Activated T-helper 1 cell treated with anti-CD3 and anti-CD28 coated beads, Interleukin-12 subunit alpha, Interleukin-12 subunit beta, Interleukin-2, Interleukin-4 antibody, amounts not matched to agents 30 ng/mL and 10 ng/mL and 1 ng/mL, durations not matched to agents 14 hours and 24 hours and 36 hours (primary cell): ENCODE results near the gene TMEM196. TPM values are rescaled to one million over a fixed set of nuclear protein-coding genes. Genes with fewer than 3 reads are reported as not detected.

Experiments used
- DNase-seq: peaks from one replicate; pipeline ENCODE4 v3.0.0; 2021; ENCODE audit warnings: low spot score
- H3K27ac Mint-ChIP-seq: one replicate; pipeline ENCODE4 v1.8.0; 2021; ENCODE audit warnings: mild to moderate bottlenecking, mixed read lengths
- H3K27me3 Mint-ChIP-seq: one replicate; pipeline ENCODE4 v1.8.0; 2022; ENCODE audit warnings: mild to moderate bottlenecking, moderate library complexity, mixed read lengths; ENCODE audit not compliant: insufficient read depth
- H3K36me3 Mint-ChIP-seq: one replicate; pipeline ENCODE4 v1.8.0; 2021; ENCODE audit warnings: low read depth, mixed read lengths
- H3K4me1 Mint-ChIP-seq: one replicate; pipeline ENCODE4 v1.8.0; 2021; ENCODE audit warnings: low read depth, mixed read lengths
- H3K4me3 Mint-ChIP-seq: one replicate; pipeline ENCODE4 v1.8.0; 2021; ENCODE audit warnings: mild to moderate bottlenecking, moderate library complexity, mixed read lengths
- H3K9me3 Mint-ChIP-seq: one replicate; pipeline ENCODE4 v1.8.0; 2021; ENCODE audit warnings: mixed read lengths
- intact Hi-C: fragments of 100-400 bp; cut with micrococcal nuclease; formaldehyde crosslinking; loops from one replicate; pipeline ENCODE4 v1.15.1; 2024
- total RNA-seq: library from RNA; stranded (reverse); gene quantifications from 2 replicates; pipeline ENCODE4 v1.2.3, GENCODE V29; 2022

TMEM196 gene
- not detected in 2 replicates for total RNA-seq

DNA sequence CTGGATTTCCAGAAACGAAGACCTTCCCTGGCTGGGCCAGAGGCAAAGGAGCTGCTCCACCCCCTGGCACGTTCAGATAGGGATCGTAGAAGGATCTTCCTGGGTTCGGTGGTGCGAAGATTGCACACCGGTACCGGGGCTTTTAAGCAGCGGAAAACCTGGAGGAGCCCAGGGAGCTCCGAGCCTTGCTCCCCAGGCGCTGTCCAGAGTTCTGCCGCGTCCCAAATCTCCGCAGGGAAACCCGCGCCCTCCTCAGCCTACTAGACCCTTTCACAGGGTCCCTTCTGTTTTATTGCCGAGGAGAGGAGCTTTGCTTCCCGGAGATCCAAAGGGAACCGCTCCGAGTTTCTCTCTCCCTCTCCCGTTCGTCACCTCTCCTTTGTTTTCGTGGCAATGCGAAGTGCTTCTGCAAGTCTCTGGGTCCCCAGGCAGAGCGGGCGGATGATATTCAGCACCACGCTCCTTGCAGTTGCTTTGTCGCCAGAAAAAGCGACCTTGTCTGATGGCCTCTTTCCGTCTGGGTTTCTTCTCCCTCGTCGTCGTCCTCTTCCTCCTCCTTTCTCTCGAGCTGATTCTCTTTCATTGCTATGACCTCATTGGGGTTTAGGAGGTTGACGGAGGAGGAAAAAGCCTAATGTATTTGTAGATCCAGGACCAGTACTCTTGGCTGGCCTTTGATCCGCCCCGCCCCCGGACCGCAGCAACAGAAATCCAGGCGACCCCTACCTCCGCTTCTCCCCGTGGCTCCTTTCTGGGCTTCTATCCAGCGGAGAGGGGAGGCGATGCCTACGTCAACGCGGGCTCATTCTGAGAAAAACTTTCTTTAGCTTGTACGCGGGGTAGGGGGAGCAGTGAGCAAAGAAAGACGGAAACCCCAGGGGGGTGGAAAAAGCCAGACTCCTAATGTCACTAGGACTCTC, at the start of gene TMEM196:
TSS of gene TMEM196 (minus strand) at position 777 of the 920 bp plus-strand sequence. CDS start 921 bp downstream, outside the sequence.
- H3K36me3 Mint-ChIP-seq = no peaks in the 10 kb centered on the region
- no peaks in the 10 kb centered on the region for H3K4me1 Mint-ChIP-seq
- no peak for DNase-seq
- H3K4me3 Mint-ChIP-seq = no peak within 1 kb of the TSS
- no peaks in the 10 kb centered on the region for H3K9me3 Mint-ChIP-seq
- H3K27ac Mint-ChIP-seq = no peak within 1 kb of the TSS
- H3K27me3 Mint-ChIP-seq = peaks cover 26% of the 10 kb centered on the region
- intact Hi-C loops = no loop called here

DNA sequence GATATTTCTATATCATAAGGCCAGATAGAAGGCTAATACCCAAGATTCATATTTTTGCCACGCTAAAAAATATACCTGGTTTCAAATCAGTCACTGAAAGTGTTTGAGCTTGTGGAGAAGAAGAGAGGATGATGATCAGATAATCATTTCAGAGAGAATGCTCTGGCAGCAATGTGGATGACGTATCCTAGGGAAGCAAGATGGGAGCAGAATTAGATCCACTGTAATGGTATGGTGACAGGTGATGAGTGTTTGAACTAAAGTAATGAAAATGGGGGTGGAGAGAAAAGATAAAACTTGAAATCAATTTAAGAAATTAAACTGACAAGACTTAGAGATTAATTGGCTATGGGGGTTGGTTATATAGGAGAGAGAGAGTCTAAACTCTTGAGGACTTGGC, 42.7 kb upstream of the TMEM196 start:
- Mint-ChIP-seq H3K4me3 (no peak overlapping the region), H3K27me3 (no peaks in the 10 kb centered on the region), H3K36me3 (no peaks in the 10 kb centered on the region), H3K4me1 (no peaks in the 10 kb centered on the region), H3K9me3 (no peaks in the 10 kb centered on the region), H3K27ac (no peak overlapping the region)
- intact Hi-C loops = no loop called here
- DNase-seq = no peak

DNA sequence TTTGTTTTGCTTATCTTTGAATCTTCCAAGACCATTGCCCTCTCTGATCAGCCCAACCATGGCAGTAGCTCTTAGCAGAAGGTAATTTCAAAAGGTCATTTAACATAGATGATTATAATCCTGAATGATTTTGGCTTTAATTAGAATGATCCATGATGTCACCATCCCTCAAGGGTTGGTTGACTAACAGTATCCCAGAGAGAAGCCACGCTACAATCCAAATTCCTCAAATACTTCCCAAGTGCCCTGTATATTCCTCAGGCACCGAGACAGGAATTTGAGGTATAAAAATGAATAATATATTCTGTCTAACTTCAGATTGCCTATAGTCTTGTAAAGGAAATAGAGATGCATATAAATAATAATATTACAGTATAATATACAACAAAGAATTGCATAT, 42.1 kb upstream of the TMEM196 start:
- intact Hi-C loops = no loop called here
- Mint-ChIP-seq H3K9me3 (no peaks in the 10 kb centered on the region), H3K4me3 (no peak overlapping the region), H3K36me3 (no peaks in the 10 kb centered on the region), H3K4me1 (no peaks in the 10 kb centered on the region), H3K27ac (no peak overlapping the region), H3K27me3 (no peaks in the 10 kb centered on the region)
- DNase-seq = no peak

DNA sequence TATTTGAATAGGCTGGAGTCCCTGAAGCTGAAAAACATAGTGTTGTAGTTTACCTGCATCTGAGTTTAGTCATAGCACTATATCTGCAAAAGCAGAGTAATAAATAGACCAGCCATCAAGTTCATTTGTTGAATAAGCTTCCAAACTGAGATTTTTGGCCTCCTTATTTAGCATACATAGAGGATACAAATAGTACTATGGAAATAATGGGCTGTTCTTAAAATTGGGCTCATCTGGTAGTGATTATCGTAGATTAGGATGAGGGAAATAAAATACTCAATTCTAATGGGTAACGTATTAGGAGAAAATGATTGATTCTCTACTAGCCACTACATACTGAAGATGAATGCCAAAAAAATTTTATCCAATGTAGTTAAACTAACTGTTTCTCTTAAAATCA, 41.4 kb upstream of the TMEM196 start:
- intact Hi-C loops = no loop called here
- H3K36me3 Mint-ChIP-seq = no peaks in the 10 kb centered on the region

DNA sequence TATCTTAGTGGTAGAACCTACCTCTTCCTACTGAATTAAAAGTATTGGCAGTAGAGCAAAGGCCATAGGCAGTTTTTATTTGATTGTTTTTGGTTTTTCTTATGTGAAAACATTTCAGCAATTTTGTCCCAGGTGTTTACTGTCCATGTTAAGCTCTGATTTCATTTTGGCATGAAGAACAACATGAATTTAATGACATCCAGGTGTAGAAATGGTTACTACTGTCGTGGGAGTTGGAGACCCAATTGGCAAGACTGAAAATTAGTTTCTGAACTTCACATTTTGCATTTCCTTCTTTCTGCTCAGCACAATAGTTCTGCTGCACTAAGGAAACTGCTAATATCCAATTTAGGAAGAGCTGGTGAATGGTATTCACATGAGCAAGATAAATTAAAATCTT, 38.0 kb upstream of the TMEM196 start:
- no peaks in the 10 kb centered on the region for H3K27me3 Mint-ChIP-seq
- H3K4me1 Mint-ChIP-seq = no peaks in the 10 kb centered on the region
- intact Hi-C loops = no loop called here
- no peaks in the 10 kb centered on the region for H3K9me3 Mint-ChIP-seq
- H3K4me3 Mint-ChIP-seq = no peak overlapping the region
- no peak for DNase-seq
- H3K36me3 Mint-ChIP-seq = no peaks in the 10 kb centered on the region
- H3K27ac Mint-ChIP-seq = no peak overlapping the region

More for the DNA sequence above, 41.4 kb upstream of the TMEM196 start:
- no peak for DNase-seq
- Mint-ChIP-seq H3K9me3 (no peaks in the 10 kb centered on the region), H3K27ac (no peak overlapping the region), H3K4me3 (no peak overlapping the region), H3K4me1 (no peaks in the 10 kb centered on the region), H3K27me3 (no peaks in the 10 kb centered on the region)

DNA sequence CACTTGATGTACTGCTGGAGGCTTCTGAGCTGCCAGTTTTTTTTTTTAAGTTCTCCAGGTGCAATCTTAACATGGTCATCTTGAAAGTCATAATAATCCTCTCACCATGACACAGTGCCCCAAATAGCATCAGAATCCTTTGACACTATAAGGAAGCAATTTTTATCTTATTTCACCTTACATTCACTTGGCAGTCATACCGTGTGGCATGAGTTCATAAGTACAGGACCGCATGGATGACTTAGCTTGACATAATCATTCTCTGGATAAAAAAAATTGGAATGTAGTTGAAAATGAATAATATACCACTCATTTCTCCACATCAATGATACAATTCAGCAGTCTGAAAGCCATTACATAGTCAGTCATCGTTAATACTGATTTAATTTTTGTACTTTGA, 25.6 kb upstream of the TMEM196 start:
- Mint-ChIP-seq H3K9me3 (no peaks in the 10 kb centered on the region), H3K27me3 (no peaks in the 10 kb centered on the region), H3K27ac (no peak overlapping the region), H3K36me3 (no peaks in the 10 kb centered on the region), H3K4me3 (no peak overlapping the region), H3K4me1 (no peaks in the 10 kb centered on the region)
- intact Hi-C loops = no loop called here
- DNase-seq = no peak

DNA sequence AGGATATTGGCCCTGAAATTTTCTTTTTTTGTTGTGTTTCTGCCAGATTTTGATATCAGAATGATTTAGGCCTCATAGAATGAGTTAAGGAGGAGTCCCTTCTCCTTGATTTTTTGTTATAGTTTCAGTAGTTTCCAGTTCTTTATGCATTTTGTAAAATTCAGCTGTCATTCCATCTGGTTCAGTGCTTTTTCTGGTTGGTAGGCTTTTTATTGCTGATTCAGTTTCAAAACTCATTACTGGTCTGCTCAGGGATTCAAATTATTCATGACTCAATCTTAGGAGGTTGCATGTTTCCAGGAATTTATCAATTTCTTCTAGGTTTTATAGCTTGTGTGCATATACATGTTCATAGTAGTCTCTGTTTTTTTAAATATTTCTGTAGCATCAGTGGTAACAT, 10.1 kb upstream of the TMEM196 start:
- Mint-ChIP-seq H3K27me3 (no peaks in the 10 kb centered on the region), H3K4me1 (no peaks in the 10 kb centered on the region), H3K9me3 (no peaks in the 10 kb centered on the region), H3K27ac (no peak overlapping the region), H3K4me3 (no peak overlapping the region), H3K36me3 (no peaks in the 10 kb centered on the region)
- DNase-seq = no peak
- intact Hi-C loops = no loop called here

DNA sequence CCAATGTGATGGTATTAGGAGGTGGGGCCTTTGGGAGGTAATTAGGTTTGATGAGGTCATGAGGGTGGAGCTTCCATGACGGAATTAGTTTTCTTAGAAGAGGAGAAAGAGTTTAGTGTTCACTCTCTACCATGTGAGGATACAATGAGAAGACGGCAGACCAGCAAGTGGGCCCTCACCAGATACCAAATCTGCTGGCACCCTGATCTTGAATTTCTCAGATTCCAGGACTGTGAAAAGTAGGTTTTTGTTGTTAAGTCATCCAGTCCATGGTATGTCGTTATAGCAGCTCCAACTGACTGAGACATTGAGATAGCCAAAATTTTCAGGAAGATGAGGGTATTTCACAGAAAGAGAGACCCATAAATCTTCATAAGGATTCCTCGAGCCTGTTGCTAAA, 3.6 kb upstream of the TMEM196 start:
- DNase-seq = no peak
- H3K27ac Mint-ChIP-seq = no peak overlapping the region
- intact Hi-C loops = no loop called here
- H3K4me3 Mint-ChIP-seq = no peak overlapping the region
- H3K4me1 Mint-ChIP-seq = no peaks in the 10 kb centered on the region
- peaks cover 18% of the 10 kb centered on the region for H3K27me3 Mint-ChIP-seq
- no peaks in the 10 kb centered on the region for H3K36me3 Mint-ChIP-seq
- H3K9me3 Mint-ChIP-seq = no peaks in the 10 kb centered on the region

DNA sequence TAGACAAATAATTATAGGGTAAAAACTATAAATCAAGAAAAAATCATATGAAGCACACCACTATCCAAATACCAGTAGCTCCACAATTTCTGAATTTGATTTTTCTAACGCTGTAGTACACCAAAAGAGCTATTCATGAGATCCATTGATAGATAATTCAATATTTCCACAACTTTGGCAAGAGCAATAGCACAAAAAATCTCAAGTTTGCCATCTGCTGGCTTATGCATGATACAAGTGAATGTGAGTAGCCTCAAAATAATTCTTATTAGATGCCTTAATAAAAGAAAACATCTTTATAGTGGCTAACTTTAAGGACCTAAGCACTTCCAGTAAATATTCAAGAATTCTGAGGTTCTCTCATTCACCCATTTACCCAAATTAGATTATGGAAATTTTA, 2.2 kb upstream of the TMEM196 start:
- H3K27ac Mint-ChIP-seq = no peak overlapping the region
- DNase-seq = no peak
- H3K27me3 Mint-ChIP-seq = peaks cover 26% of the 10 kb centered on the region
- no peaks in the 10 kb centered on the region for H3K4me1 Mint-ChIP-seq
- no peaks in the 10 kb centered on the region for H3K9me3 Mint-ChIP-seq
- H3K4me3 Mint-ChIP-seq = no peak overlapping the region
- no peaks in the 10 kb centered on the region for H3K36me3 Mint-ChIP-seq
- intact Hi-C loops = no loop called here

DNA sequence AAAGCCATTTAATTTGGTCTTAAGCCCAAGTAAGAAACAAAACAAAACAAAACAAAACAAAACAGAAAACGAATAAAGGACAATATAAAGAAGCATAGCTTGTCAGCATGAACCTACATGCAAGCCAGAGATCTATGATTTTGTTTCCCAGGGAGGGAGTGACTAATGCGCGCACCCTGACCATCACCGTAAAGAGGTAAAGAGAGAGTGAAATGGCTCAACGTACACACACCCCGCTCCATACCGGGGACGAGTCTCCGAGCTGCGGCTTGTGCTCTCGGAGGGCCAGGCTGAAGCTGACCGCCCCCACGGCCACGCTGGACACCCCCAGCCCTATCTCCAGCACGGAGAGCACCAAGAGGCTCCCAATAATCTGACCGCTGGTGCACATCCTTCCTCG, 1.1 kb downstream of the TMEM196 start:
- no peak overlapping the region for H3K27ac Mint-ChIP-seq
- peaks cover 26% of the 10 kb centered on the region for H3K27me3 Mint-ChIP-seq
- intact Hi-C loops = no loop called here
- no peaks in the 10 kb centered on the region for H3K36me3 Mint-ChIP-seq
- no peak overlapping the region for H3K4me3 Mint-ChIP-seq
- H3K4me1 Mint-ChIP-seq = no peaks in the 10 kb centered on the region
- no peak for DNase-seq
- H3K9me3 Mint-ChIP-seq = no peaks in the 10 kb centered on the region

DNA sequence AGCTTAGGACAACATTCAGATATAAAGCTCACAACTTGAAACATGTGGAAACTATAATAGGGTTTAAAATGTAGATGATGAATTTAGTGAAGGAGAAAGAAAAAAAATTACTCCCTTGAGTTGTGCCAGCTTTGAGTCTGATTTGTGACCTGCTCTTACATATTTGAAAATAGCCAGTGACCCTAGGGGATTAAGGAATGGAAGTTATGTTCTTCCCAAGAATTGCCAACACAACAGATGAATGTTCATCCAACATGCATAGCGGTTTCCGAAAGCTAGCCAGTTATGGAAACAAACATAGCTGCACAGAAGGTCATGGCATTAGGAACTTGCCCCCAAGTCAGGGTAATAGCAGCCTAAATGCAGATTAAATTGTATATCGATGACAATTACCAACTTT, 10.8 kb downstream of the TMEM196 start:
- H3K9me3 Mint-ChIP-seq = no peaks in the 10 kb centered on the region
- no peaks in the 10 kb centered on the region for H3K27me3 Mint-ChIP-seq
- DNase-seq = no peak
- intact Hi-C loops = no loop called here
- H3K4me3 Mint-ChIP-seq = no peak overlapping the region
- no peak overlapping the region for H3K27ac Mint-ChIP-seq
- no peaks in the 10 kb centered on the region for H3K4me1 Mint-ChIP-seq
- no peaks in the 10 kb centered on the region for H3K36me3 Mint-ChIP-seq

DNA sequence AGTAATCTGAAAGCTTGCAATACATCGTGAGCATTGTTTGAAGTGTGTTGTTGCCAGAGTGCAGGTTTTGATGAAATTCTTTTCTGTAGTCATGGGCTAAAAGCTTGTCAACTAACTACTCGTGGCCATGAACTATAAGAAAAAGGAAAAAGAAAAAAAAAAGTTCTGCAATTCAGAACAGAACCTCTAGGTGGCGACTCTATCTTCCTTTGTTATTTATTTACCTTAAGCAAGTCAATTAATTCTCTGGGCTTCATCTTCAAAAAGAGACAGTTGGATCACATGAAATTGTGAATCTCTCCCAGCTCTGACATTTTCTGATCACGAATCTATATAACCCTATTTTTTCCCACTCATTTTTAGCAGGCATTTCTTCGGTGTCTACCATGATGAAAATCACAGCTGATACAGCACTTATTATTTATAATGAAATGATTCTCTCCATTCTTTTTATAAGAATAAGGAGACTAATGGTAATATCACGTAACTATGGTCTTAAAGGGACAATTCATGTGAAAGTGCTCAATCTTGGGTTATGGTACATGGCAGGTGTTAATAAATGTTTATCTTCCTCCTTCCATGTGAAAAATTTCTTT, 18.8 kb downstream of the TMEM196 start:
- H3K4me3 Mint-ChIP-seq = no peak overlapping the region
- intact Hi-C loops = loop anchor here (1.0 to 10.0 kb wide), 3 partner anchors 420 to 844 kb away; no protein-coding TSS in a partner anchor

DNA sequence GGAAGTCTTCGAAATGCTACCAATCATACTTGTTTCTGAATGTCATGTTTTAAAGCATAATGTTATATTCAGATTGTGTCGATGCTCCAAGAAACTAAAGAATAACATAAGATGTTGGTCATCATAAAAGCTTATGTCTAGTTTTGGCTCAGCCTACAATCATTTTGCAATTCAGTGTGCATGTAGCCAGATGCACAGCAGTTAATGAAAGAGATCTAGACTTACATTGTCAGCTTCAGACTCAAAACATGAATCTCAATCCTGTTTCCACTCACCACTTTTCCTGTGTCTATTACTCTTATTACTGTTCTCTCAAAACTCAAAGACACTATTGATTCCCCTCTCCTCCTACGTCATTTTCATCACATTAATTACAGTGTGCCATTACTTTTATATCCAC, 21.4 kb downstream of the TMEM196 start:
- Mint-ChIP-seq H3K27ac (no peak overlapping the region), H3K27me3 (no peaks in the 10 kb centered on the region), H3K36me3 (no peaks in the 10 kb centered on the region), H3K4me1 (no peaks in the 10 kb centered on the region), H3K9me3 (no peaks in the 10 kb centered on the region), H3K4me3 (no peak overlapping the region)
- DNase-seq = no peak
- intact Hi-C loops = loop anchor here (10.0 kb wide), 2 partner anchors 423 to 563 kb away; no protein-coding TSS in a partner anchor

More for the DNA sequence above, 18.8 kb downstream of the TMEM196 start:
- H3K27ac Mint-ChIP-seq = no peak overlapping the region
- DNase-seq = no peak
- H3K36me3 Mint-ChIP-seq = no peaks in the 10 kb centered on the region
- H3K4me1 Mint-ChIP-seq = no peaks in the 10 kb centered on the region
- H3K9me3 Mint-ChIP-seq = no peaks in the 10 kb centered on the region
- no peaks in the 10 kb centered on the region for H3K27me3 Mint-ChIP-seq
